NCI-H2029 treated with DMSO at 0.1 percent for 48 hours (cell line): ENCODE data around the gene PTPRN2.

Source experiments
- DNase-seq: peaks from one replicate; lab custom pipeline; 2025; lab: John Stamatoyannopoulos, UW

PTPRN2 gene

DNA sequence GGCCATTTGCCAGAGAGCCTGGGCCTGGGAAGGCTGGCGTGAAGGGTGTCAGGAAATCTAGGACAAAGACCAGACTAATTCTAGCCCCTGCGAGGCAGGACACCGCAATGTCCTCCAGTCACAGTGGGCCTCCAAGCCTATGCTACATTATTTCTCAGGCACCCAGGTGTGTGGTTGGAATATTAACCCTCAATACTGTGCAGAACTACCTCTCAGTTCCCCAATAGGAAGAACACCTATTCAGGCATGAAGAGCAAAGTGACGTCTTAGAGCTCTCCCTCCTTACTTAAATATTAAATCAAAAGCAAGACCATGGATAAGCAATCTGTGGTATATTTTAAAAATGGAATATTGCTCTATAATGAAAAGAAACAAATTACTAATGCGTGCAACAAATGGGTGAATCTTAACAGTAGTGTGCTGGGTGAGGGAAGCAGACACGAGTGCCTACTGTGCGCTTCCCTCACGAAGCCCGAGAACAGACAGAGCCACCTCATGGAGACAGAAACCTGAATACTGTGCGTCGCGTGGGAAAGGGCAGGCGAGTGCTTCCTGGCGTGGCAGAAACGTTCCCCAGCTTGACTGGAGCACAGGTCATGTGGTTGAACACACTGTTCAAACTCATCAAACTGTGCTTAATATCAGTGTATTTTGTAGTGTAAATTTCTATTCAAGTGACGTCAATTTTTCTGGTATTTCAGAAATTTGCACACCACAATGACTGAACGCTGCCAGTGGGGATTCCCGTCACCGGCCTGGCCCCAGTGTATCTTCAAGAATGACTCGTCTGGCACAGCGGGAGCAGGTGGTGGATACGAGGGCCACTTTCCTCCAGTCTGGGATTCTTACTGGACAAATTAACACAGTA, 15.5 kb upstream of the PTPRN2 start:
- no peak for DNase-seq

- no peak for DNase-seq
Observed at GRCh38 chr7:158602041-158602440, 14.4 kb upstream of the PTPRN2 start.

GRCh38 chr7:158601090-158601489, 13.5 kb upstream of the PTPRN2 start:
- DNase-seq = no peak

- DNase-seq = no peak
Observed at GRCh38 chr7:158596745-158597144, 9.1 kb upstream of the PTPRN2 start.

DNA sequence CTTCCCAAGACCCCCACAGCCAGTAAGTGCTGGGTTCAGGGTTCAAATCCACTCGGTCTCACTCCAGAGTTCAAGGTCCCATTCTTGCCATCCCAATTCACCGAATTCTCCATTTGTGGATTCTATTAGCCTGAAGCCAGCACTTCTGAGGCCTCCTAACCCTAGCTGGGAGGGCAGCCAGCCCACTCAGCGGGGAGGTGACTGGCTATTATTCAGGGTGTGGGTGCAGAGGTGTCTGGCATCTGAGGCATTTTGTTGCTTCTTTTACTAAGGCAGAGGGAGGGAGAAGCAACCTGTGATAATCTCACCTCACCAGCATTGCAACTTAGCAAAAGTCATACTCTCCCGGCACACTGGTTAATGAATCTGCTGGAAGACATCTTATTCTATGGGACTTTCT, 8.7 kb upstream of the PTPRN2 start:
- no peak for DNase-seq

GRCh38 chr7:158595068-158595467, 7.4 kb upstream of the PTPRN2 start:
- DNase-seq = no peak

GRCh38 chr7:158592541-158592940, 4.9 kb upstream of the PTPRN2 start:
- no peak for DNase-seq

DNA sequence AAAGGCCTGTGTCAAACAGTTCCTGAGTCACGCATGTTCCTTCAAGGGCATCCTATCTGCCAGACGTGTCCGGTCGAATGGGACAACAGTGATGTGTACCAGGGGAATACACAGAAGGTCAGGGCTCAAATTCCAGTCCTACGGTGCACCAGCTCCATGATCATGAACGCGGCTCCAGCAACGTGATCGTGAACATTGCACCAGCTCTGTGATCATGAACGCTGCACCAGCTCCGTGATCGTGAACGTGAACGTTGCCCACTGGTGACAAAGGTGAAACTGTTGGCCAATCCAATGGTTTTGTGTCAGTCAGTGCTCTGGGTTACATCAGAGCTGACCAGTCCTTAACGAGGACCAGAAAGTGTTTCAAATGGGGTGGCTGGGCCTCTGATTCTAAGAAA, 4.3 kb upstream of the PTPRN2 start:
- DNase-seq = no peak

- no peak for DNase-seq
Observed at GRCh38 chr7:158590181-158590530, 2.5 kb upstream of the PTPRN2 start.

GRCh38 chr7:158589653-158590052, 2.0 kb upstream of the PTPRN2 start:
- no peak for DNase-seq

DNA sequence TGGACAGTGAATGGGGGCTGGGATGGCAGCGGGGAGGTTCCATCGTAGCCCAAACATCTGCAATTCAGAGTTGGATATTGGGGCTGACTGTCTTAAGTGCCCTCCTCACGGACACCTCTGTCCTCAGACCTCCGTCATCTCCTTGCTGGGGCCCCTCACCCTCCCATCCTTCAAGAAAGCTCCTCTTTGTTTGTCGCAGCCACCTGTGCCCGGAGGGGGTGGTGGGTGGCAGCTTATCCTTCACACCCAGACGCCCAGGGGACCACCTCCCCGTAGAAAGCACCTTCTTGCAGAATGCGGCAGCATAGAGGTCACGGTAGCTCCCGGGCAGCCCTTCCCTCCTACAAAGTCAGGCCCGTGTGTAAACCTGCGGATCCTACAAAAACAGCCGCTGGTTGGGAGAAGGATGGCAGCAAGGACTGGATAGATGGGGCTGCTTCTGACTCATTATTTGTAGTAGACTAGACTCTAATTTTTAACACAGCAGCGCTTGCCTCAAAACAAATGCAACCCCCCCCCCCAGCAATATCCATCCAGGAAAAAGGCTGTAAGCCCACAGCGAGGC, 1.3 kb upstream of the PTPRN2 start:
- no peak for DNase-seq

DNA sequence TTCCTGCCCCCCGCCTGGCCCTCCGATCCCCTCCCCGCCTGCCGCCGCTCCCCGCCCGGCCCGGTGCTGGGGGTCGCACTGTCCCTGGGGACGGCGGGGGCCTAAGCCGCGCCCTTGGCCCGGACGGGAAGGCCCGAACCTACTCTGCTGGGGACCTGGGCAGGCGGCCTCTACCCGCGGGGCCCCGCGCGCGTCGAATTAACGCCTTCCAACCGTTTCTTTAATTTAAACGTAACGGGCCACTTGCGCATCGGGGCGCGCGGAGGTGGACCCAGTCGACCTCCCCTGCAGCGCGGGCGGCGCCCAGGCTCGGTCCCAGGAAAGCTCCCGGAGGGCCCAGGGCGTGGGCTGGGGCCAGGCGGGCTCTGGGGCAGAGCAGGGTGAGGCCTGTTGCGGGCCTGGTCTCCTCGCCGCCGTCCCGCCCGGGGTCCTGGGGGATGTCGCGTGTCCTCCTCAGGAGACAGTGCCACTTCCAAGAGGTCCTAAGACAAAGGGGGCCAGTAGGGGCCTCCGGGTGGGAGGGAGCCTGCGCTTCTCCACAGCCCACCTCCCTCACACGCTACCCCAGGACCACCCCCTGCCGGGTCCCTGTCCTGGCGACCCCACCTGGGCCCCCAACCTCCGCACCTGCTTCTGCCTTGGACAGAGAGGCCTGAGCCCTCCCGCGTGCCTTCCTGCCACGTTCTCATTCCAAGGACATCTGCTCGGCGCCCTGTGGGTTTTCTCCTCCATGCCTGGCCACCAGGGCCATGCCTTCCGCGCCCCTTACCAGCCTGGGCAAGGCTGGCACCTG, 658 bp upstream of the PTPRN2 start:
- no peak for DNase-seq

DNA sequence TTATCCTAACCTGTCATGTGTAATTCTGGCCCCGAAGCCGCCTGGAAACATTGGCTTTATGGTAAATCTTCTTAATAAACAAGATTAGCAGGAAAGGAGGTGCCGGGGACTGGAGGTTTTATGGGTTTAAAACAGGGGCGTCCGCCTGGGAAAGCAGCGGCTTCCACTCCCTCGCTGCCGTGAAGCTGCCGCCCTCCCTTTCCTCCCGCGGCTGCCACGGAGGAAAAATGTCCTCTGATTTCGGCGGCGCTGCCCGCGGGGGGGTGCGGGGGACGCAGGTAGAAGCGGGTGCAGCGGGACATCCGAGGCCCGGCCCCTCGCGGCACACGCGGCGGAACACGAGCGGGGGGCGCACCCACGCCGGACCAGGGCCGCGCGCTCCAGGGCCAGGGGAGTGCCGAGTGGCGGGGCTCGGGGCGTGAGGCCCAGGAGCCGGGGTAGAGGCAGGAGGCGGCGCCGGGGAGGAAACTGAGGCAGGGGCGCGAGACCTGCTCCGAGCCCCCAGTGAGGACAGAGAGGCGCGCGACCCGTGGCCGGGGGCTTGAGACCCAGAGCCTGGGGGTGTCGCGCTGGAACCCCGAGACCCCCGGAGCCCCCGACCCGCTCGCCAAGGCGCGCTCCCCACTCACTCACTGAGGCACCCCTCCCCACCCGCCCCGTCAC, 993 bp downstream of the PTPRN2 start:
- no peak for DNase-seq

DNA sequence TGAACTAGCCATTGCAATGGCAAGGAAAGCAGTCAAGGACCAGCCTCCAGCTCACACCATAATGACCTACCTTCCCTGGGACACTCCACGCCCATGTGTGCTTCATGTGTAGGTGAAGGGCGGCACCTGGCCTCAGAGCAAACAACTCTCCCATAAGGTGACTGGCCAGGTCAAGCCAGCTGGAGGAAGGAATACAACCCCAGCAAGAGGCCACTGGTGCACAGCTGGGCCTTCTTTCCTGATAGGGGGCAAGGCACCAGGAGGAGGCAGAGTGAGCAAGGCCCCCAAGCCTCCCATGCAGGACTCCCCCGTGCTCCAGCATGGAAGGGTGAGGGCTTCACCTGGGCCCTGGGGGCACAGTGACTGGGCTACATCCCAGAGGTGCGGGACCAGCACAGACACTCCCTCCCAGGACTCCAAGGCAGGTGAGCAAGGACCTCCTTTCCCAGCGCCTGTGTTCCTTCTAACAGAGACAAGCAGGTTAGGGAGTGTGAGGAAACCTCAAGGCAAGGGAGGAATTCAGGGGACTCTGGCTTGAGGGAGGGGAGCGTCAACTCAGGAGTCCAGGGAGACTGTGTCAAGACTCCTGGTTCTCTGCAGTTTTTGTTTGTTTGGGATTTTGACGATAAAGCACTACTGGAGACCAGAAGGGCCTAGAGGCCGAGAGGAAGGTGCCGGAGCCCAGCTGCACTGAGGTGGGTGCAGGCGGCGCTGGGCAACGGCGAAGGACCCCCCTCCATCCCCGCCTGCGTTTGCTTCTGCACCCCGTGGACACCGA, 1.7 kb downstream of the PTPRN2 start:
- no peak for DNase-seq

GRCh38 chr7:158584407-158584806, 3.2 kb downstream of the PTPRN2 start:
- DNase-seq = no peak

GRCh38 chr7:158583810-158584209, 3.8 kb downstream of the PTPRN2 start:
- no peak for DNase-seq

- no peak for DNase-seq
Observed at GRCh38 chr7:158583143-158583542, 4.5 kb downstream of the PTPRN2 start.

DNA sequence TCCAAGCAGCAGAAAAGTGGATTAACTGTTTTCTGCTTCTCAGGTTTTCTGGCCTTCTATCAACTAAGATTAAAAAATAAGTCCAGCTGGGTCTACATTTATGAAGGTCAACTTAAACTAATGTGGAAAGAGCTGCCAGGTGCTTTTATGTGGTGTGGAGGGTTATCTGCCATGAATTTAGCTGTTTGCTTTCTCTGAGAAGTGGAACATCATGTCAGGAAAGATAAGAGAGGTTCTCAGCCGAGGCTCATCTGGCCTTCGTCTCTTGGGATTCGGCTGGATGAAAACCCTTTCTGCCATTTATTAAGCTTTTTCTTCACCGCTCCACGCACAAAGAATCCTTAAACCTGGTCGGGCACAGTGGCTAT, 5.5 kb downstream of the PTPRN2 start:
- peak; percentile 98 for DNase-seq

DNA sequence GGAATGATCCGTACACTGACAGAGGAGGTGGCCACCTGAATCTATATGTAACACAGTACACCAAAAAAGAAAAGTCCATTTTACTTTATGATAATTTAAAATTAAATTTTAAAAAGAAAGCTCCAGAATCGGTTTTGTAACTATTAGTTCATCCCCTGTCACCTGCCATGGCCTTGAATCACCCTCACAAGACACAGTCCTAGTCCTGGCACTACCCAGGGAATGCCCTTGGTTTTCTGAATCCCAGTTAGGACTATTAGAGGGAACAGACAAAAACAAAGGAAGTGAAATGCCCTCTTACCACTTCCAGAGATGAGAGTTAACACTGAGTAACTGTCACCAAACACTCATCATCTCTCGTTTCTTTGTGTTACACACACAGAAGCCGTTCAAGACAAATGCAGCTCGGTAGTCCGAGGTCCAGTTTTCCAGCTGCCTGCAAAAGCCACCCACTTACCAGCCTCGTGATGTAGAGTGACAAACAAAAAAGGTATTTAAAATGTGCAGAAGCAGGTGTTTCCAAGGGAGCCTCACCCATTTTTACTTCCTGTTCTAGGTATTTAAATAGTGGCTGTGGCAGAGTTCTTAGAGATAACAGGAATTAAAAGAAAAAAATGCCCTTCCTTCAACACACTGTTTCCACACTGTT, 6.1 kb downstream of the PTPRN2 start:
- DNase-seq = peak; percentile 98

DNA sequence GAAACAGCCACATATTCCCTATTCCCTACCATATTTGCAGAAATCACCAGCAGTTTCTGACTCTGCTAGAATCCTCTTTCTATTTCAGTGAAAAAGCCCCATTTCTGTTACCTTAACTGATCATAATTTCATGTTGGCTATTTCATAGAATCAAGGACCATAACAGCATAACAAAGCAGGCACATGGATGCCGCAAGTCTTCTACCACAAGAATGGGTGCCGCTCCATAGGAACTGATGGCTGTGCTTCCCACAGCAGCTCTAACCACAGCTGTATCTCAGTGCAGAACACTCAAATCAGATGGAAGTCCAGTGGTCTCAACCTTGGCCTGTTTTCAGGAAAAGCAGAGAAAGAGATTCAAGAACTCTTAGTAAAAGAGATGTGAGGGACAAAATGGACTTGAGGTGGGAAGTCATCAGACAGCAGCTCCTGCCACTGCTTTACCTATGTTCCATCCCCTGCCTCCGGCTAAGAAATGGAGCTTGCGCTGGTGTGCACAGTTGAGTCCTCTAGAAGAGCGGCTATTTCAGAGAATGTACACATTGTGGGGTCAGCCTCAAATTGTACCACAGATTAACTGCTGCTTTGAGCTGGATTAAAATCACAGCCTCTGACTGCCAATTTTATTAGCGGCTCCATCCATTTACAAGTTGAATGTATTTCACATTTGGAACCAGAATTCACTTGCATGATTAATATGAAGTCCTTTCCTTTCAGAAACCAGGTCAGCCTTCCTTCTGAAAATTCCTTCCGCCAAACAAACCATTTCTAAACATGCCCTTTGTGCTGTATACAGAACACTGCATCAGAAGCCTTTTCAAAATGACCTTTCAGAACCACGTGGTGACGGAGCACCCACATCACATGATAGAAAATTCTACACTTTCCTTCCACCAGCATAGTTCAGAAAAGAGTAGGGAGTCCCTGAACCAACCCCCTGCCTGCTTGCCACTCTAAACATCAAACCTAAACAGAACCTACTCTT, 7.7 kb downstream of the PTPRN2 start:
- DNase-seq = no peak
